Measurements from ENCODE around the gene TNFRSF4. TPM values are rescaled to one million over a fixed set of nuclear protein-coding genes. Genes with fewer than 3 reads are reported as not detected.

The TNFRSF4 gene
- total RNA-seq, 1 experiment from 2014 or later, result 0.62 TPM

DNA sequence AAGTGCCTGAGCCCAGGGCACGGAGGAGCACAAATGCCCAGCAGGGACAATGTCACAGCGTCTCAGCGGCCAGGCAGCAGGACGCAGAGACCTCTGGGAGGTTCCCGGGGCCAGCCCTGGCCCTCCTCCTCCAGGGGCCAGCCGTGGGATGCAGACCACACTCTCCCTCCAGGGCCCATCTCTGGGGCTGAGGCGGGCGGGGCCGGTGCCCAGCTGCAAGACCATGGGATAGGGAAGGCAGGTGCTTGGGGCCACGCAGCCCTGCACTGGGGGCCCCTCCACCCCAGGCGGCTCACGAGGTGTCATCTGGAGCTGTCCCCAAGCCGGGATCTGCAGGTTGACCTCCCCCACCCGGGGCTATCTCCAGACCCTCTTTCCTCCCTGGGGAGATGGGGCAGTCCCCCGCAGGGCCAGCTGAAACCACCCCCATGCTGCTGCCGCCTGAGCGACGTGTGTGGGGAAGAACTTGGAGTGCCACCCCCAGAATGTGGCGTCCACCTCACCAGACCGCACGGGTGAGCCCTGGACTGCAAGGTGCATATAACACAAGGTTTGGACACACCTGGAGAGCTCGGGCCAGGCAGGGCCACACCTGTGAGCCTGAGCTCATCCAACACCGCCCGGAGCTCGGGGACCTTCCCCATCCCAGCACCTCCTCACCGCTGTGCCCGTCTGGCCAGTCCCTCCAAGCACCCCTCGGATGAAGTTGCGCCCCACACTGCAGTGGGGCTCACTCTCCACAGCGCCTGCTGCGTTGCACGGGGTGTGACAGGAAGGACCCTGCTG is 44.3 kb downstream of the TNFRSF4 start:
- no peaks in the 10 kb centered on the region for H3K4me1 ChIP-seq (ENCODE audit: control insufficient read depth, insufficient read depth, low read length)
- ATAC-seq, result peak; percentile 27
- no TSS peak for BruUV-seq (replicated peaks)
- TF ChIP-seq TCF7L2 (IDR thresholded peaks at IDR 0.05; ENCODE audit: low read depth, low read length) (no peak), SIN3A (IDR thresholded peaks at IDR 0.05; ENCODE audit: borderline replicate concordance, insufficient read depth, low read depth, low read length) (no peak), POLR2AphosphoS5 (IDR thresholded peaks at IDR 0.05; ENCODE audit: low read depth, low read length) (no peak)
- TF ChIP-seq, protein P1, sequence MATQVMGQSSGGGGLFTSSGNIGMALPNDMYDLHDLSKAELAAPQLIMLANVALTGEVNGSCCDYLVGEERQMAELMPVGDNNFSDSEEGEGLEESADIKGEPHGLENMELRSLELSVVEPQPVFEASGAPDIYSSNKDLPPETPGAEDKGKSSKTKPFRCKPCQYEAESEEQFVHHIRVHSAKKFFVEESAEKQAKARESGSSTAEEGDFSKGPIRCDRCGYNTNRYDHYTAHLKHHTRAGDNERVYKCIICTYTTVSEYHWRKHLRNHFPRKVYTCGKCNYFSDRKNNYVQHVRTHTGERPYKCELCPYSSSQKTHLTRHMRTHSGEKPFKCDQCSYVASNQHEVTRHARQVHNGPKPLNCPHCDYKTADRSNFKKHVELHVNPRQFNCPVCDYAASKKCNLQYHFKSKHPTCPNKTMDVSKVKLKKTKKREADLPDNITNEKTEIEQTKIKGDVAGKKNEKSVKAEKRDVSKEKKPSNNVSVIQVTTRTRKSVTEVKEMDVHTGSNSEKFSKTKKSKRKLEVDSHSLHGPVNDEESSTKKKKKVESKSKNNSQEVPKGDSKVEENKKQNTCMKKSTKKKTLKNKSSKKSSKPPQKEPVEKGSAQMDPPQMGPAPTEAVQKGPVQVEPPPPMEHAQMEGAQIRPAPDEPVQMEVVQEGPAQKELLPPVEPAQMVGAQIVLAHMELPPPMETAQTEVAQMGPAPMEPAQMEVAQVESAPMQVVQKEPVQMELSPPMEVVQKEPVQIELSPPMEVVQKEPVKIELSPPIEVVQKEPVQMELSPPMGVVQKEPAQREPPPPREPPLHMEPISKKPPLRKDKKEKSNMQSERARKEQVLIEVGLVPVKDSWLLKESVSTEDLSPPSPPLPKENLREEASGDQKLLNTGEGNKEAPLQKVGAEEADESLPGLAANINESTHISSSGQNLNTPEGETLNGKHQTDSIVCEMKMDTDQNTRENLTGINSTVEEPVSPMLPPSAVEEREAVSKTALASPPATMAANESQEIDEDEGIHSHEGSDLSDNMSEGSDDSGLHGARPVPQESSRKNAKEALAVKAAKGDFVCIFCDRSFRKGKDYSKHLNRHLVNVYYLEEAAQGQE (IDR thresholded peaks at IDR 0.05; ENCODE audit: insufficient read depth in 1 of 2, low read depth in 2 of 2, low read length in 1 of 2), result no peak
- TF ChIP-seq, protein P2, sequence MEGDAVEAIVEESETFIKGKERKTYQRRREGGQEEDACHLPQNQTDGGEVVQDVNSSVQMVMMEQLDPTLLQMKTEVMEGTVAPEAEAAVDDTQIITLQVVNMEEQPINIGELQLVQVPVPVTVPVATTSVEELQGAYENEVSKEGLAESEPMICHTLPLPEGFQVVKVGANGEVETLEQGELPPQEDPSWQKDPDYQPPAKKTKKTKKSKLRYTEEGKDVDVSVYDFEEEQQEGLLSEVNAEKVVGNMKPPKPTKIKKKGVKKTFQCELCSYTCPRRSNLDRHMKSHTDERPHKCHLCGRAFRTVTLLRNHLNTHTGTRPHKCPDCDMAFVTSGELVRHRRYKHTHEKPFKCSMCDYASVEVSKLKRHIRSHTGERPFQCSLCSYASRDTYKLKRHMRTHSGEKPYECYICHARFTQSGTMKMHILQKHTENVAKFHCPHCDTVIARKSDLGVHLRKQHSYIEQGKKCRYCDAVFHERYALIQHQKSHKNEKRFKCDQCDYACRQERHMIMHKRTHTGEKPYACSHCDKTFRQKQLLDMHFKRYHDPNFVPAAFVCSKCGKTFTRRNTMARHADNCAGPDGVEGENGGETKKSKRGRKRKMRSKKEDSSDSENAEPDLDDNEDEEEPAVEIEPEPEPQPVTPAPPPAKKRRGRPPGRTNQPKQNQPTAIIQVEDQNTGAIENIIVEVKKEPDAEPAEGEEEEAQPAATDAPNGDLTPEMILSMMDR (IDR thresholded peaks at IDR 0.05), result no peak
- H3K9me3 ChIP-seq (ENCODE audit: control insufficient read depth, insufficient read depth, low read depth, low read length), result no peaks in the 10 kb centered on the region
- intact Hi-C loops (cut with micrococcal nuclease; ENCODE audit: unreplicated experiment), result no loop called here
- ChIA-PET CTCF (interaction anchor here (0.6 to 0.7 kb wide), 2 partner anchors 8 to 9 kb away, joined by 3 to 4 read pairs; no protein-coding TSS in a partner anchor), POLR2A (interaction anchor here (0.6 kb wide), 1 partner anchor 75 kb away, joined by 3 read pairs; no protein-coding TSS in a partner anchor)
- H3K27ac ChIP-seq (ENCODE audit: low read length), result no peak overlapping the region
- H3K27me3 ChIP-seq (ENCODE audit: control insufficient read depth, insufficient read depth, low read length), result no peaks in the 10 kb centered on the region
- no peak overlapping the region for H3K4me3 ChIP-seq (ENCODE audit: low read depth in 2 of 2, low read length in 2 of 2)
- H3K36me3 ChIP-seq (ENCODE audit: control insufficient read depth, insufficient read depth, low read length), result no peaks in the 10 kb centered on the region
- in situ Hi-C loops (cut with HindIII; ENCODE audit: low pct_unique_long_range_greater_than_20kb, low sequenced_read_pairs), result no loop called here
- no peak for DNase-seq (ENCODE audit: low read depth, low spot score)

- no peaks in the 10 kb centered on the region for H3K36me3 ChIP-seq (ENCODE audit: control insufficient read depth, insufficient read depth, low read length)
- intact Hi-C loops (cut with micrococcal nuclease; ENCODE audit: unreplicated experiment), result no loop called here
- no peaks in the 10 kb centered on the region for H3K4me1 ChIP-seq (ENCODE audit: control insufficient read depth, insufficient read depth, low read length)
- no peak for DNase-seq (ENCODE audit: low read depth, low spot score)
- H3K27ac ChIP-seq (ENCODE audit: low read length), result no peak overlapping the region
- ChIA-PET CTCF (interaction anchor here (0.7 kb wide), 1 partner anchor 8 kb away, joined by 4 read pairs; no protein-coding TSS in a partner anchor), POLR2A (no interaction called here)
- in situ Hi-C loops (cut with HindIII; ENCODE audit: low pct_unique_long_range_greater_than_20kb, low sequenced_read_pairs), result no loop called here
- no peaks in the 10 kb centered on the region for H3K9me3 ChIP-seq (ENCODE audit: control insufficient read depth, insufficient read depth, low read depth, low read length)
- TF ChIP-seq POLR2AphosphoS5 (IDR thresholded peaks at IDR 0.05; ENCODE audit: low read depth, low read length) (no peak), SIN3A (IDR thresholded peaks at IDR 0.05; ENCODE audit: borderline replicate concordance, insufficient read depth, low read depth, low read length) (no peak), TCF7L2 (IDR thresholded peaks at IDR 0.05; ENCODE audit: low read depth, low read length) (no peak)
- TF ChIP-seq, protein P1 (IDR thresholded peaks at IDR 0.05; ENCODE audit: insufficient read depth in 1 of 2, low read depth in 2 of 2, low read length in 1 of 2), result no peak
- TF ChIP-seq, protein P2 (IDR thresholded peaks at IDR 0.05), result no peak
- no peak overlapping the region for H3K4me3 ChIP-seq (ENCODE audit: low read depth in 2 of 2, low read length in 2 of 2)
- no TSS peak for BruUV-seq (replicated peaks)
- ATAC-seq, result peak; percentile 59
- no peaks in the 10 kb centered on the region for H3K27me3 ChIP-seq (ENCODE audit: control insufficient read depth, insufficient read depth, low read length)
Observed at GRCh38 chr1:1168451-1169411, 45.2 kb downstream of the TNFRSF4 start.

Measured in Panc1 (cell line).